Measurements from ENCODE around the gene TBCK.

TBCK gene

DNA sequence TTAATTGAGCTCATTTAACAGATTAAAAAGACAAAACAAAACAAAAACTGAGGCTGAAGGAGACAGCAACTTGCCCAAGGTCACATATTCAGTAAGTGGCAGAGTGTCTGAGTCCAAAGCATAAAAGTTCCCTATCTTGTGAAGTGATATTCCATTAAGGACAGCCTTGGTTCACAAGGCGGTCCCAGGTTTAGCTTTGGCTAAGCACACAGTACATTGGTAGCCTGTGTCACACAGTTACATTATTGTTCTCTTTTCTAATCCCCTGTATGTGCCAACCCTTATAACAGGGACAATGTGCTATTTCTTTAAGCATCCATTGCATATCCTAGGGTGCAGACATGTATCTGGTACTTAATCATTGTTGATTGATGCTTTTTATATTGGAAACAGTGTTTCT, 280.8 kb downstream of the TBCK start:
- no peak for DNase-seq

DNA sequence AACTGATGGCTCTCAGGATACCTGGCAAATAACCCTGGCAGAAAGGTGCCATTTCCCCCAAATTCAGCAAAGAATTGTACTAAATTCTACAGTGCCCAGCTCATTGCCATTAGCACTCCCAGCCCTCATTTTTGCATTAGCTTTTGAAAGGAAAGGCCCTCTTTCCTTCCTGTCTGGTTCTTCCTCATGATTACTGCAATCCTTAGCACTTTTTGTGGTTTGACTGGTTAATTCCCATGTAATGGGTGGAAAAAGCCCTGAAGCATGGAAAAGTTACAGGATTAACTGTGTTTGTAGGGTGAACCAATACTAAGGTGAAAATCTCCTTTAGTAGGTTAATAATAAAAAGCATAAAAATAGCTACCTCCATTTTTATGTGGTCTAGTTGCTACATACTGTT, 281.3 kb downstream of the TBCK start:
- no peak for DNase-seq

DNA sequence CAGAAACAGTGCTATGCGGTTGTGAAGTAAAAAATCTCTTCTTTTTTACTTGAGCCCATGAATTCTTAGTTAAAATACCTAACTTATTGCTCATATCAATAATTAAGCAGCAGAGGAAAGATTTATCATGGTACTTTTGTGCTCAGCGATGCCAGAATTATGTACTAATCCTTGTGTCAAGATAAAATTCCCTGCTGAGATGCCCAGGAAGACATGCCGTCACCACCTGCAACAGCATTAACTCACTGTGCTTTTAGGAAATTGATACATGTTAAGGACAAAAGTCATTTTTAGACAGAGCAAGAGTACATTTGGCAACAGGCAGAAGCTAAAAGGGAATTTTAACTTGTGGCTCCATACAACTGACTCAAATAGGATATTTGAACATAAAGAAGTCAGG, 281.8 kb downstream of the TBCK start:
- DNase-seq = no peak

DNA sequence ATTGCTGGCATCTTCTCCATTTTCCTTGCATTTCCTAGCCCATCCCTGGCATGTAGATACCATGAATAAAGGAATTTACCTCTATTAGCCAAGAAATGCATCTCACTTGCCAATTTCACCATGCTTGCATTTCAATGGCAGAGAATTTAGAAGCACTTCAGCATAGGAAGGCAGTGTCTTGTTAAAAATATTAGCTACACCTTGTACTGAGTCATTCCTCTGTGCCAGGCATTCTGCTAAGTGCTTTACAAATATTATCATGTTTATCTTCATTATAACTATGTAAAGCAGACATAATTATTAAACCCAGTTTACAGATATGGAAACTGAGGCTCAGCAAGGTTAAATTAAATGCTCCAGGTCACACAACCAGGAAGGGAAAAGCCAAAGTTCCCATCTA, 282.5 kb downstream of the TBCK start:
- DNase-seq = no peak

DNA sequence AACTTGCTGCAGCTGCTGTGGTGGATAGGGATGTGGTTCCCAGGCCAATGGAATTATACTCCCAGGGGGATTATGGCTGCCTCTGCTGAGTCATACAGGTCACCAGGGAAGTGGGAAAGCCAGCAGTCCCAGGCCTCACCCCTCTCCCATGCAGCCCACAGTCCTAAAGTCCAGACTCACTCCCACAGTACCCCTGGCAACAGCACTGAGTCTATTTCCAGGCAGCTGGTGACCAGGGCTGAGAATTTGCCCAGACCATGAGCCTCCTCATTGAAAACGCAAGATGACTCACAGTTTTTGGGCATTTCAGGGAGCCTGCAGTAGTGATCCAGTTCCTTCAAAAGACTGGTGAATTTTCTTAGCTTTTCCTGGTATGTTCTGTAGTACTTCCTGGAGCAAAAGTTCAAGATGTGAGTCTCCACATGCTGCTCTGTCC, 283.1 kb downstream of the TBCK start:
- no peak for DNase-seq

DNA sequence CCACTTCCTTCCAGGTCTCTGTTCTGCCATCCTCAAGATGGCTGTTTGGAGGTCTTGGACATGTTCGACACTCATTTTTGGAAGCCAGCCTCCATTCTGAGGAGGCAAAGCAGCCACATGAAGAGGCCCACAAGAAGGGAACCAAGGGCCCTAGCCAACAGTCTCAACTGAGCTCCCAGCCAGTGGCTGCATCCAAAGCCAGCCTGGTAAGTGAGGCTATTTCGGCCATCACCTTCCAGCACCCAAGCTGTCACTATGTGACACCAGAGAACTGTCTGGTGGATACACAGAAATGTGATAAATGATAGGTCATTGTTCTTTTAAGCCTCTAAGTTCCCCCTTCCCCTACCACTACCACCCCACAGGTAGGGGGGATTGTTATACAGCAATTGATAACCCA, 293.6 kb downstream of the TBCK start:
- no peak for DNase-seq

DNA sequence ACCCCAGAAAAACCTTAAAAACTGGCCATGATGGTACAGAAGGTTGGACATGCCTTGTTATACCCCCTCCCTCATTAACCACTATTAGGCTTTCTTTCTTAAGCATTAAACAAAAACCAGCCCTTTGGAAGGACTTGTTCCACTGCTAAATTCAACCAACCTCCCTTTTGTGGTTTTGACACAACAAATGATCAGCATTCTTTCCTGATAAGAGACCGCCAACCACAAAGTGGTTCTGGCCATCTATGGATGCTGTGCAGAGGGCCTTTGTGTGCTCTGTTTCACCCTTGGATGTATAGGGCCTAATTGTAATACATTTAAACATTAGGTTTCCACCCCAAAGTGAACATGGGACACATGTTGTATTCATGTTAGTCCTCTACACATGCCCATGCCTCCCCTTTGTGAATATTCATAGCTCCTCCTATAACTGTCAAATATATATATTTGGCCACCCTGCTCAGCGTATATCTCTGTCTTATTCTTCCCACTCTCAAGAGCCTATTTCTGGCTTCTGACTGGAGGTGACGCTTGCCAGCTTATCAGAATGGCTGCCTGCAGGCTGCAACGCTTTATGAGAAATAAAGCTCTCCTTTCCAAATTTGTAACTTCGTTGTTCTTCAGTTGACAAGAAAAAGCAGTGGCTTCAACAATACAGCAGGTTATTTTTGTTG, 294.1 kb downstream of the TBCK start:
- DNase-seq = no peak

DNA sequence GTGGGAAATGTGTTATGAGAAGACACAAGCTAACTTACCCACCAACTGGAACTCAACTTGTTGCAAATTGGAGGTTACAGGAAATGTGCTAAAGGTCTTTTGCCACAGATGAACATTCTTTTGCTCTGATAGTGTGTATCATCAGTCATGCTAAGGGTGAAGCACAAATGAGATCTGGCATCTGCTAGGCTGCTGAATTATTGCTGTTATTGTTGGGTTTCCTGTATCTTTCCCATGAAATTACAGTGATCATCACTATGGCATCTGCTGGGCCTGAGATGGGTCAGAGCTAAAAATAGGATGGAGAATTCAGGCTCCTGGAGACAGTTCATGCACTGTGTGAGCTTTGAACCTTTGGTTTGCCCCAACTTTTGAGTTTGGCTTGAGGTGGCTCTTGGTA, 296.2 kb downstream of the TBCK start:
- DNase-seq = no peak

DNA sequence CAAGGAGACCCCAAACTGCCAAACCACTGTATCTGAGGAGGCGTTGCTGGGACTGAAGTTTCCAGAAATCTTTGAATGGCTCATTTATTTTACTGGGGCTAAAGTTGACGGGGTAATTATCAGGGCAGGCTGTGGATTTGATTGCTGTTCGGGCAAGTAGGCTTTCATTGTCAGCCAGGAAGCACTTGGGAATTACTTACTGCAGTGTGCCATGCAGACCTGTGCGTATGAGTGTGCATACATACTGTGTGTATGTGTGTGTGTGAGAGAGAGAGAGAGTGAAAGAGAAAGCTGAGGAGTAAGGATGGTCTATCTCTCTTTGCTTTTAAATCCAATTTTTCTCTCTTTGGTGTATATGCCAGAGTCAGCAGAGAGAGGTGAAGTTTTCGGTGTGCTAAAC, 298.0 kb downstream of the TBCK start:
- DNase-seq = no peak

DNA sequence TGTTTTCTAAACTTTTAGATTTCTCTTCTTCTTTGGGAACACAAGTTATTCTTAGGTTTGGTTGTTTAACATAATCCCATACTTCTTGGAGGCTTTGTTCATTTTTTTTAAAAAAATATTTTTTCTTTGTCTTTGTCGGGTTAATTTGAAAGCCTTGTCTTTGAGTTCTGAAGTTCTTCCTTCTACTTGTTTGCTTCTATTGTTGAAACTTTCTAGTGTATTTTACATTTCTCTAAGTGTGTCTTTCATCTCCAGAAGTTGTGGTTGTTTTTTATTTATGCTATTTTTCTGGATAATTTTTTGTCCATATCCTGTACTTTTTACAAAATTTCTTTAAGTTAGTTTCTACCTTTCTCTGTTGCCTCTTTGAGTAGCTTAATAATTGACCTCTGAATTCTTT, 304.6 kb downstream of the TBCK start:
- DNase-seq = no peak

DNA sequence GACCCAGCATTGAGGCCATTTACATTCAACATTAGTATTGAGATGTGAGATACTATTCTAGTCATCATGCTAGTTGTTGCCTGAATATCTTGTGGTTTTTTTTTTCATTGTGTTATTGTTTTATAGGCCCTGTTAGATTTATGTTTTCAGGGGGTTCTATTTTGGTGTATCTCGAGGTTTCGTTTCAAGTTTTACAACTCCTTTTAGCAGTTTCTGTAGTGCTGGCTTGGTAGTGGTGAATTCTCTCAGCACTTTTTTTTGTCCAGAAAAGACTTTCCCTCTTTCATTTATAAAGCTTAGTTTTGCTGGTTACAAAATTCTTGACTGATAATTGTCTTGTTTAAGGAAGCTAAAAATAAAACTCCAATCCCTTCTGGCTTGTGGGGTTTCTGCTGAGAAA, 305.2 kb downstream of the TBCK start:
- DNase-seq = no peak

DNA sequence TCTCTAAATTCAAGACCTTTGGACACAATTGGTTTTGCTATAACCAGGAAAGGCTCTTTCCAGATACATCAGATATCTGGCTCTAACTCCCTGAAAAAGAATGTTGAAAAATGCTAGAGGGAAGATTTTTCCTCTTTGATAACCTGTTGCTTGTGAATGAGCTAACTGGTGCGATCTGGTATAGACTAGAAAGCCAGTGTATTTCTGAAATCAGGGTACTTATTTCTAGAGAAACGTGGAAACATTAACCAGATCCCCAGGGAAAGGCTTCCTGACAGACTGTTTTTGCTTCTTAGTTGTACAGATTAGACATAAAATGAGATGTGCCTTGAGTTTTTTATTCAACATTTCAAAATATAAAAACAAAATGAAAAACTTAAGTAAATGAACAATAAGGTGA, 313.0 kb downstream of the TBCK start:
- no peak for DNase-seq

DNA sequence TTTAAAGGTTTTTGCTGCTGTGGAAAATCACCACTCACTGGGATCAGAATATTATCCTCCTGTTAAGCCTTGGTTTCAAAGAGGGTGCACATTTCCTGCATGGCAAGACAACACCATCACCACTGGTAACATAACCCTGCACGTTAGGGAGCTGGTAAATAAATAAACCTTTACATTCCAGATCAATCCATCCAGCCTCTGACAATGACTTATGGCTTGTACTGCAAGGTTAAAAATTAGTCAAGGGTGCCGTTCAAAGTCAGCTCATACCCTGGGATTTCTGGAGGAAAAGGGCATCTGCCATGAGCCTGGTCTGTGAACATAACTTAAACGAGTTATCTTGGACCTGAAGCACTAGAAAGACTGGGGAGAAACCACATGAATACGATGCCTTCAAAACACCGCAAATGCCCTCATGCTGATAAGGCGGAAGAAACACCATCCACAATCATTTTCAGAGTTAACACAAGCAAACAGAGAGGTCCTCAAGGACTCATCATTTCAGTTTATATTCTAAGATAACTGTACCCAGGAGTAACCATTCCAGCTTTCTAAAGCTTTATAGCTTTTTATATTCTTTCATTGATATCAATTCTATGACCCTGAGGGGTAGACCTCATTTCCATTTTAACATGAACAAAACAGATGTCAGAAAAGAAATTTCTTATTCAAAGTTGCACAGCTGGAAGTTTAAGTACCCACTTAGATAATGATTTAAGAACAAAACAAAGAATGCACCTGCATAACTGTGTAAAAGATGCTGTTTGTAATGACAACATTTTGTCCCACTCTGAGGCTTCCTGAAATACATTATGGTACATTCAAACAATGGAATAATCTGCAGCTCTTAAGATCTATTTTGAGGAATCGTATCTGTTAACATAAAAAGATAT, 317.6 kb downstream of the TBCK start:
- DNase-seq = no peak

DNA sequence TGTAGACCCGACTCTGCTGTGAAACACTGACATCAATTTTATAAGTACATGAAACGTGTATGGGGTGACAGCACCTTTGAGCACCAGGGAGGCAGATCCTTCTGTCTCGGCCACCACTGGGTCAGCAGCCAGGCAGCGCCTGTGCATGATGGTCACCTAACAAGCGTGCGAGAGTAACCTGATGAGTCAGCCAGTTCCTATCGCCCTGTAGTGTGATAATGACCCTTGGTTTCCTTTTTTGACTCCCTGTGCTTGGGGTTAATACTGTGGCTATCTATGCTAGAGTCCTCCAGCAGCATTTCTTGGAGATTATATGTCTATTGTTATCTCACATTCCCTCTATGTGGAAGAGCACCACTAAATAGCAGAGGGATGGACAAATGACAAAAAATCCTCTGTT, 319.2 kb downstream of the TBCK start:
- DNase-seq = no peak

DNA sequence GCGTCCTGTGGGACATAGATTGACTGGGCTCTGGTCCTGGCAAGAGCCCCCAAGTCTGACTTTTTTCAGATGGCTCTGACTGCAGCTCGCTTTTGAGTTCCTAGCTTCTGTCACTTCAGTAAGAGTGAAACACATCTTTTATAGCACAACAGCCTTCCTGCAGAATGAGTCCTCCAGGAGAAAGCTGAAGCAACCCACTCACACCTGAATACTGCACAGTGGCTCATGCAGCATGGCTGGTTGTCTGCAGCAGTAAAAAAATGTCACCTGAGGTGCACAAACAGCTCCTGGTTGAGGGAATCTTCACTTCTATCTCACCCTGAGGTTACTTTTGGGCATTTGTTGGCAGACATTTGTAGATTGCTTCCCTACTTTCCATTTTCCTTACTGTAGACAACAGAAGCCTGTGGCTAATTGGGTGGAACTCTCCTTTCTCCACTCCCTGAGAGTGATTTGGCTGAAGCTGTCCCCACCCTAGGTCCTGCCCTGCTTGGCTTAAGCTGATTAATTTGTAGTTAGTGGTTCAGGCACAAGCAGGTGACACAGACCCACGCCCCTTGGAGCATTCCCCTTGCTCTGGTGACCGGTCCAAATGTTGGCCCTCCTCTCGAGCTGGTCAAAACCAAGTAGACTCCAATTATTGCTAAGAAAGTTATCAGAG, 321.0 kb downstream of the TBCK start:
- no peak for DNase-seq

DNA sequence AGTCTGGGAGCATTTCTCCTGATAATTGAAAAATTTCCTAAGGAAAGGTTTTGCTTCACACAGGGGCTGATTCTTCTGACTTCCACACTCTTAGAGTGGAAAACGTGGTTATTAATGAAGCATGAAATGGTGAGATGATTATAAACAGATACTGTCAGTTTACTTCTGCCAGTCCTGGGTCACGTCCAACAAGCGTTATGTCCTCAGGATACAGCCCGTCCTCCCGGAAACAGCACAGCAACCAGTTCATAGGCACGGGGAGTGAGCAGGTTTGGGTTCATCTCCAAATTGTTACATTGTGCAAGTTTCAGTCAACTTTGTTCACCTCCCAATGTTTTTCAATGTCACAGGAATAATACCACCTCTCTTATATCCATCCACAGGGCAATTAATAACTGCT, 321.9 kb downstream of the TBCK start:
- no peak for DNase-seq

DNA sequence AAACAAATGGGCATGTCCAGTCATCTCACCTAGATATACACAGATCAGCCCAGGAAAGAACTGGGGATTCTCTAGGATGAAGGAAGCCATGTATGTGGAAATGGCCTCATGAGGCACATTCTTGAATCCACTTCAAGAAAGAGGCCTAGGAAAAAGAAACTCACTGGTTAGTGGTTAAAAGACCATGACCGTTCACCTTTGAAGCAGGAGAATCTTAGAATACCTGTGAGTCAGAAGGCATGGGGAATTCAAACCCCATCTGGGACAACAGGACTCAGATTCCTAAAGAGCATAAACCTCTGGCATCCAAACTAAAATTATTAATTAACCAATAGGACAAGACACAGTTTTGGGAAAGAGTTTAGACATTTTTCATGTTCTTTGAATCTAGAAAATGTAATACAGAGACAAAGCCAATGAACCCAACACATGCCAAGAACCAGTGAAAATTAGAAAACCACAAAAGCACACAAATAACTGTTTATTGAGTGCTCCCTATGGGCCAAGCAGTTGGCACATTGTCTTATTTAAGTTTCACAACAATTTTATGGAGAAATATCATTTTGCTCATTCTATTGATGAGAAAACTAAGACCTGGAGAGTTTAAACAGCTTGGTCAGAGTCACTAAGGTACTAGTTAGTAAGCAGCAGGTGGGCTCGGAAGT, 323.2 kb downstream of the TBCK start:
- no peak for DNase-seq

DNA sequence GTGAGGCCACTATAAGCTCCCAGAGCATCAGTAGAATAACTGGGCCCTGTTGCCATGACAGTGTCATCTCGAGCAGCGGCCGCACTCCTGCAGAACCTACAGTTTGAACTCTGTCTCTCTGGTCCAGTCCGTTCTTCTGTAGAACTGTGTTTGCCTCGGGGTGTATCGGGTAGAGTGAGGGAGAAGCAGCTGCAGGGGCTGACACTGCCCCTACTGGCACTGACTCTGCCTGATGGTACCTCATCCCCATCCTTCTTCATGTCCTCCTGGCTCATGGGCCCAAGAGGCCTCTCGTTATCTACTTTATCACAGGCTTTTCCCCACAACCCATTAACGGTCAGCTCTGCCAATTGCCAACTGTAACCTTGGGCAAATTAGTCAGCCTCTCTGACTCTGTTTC, 324.3 kb downstream of the TBCK start:
- DNase-seq = no peak
